MG63 (cell line): ENCODE data around the gene RNFT2. TPM values are rescaled to one million over a fixed set of nuclear protein-coding genes. Genes with fewer than 3 reads are reported as not detected.
"Not testable (repeated sequence)": the region's sequence is repeated elsewhere in the genome, so short reads cannot be mapped to it uniquely, and the experiment has no call there.

Experiments
- DNase-seq: peaks from one replicate; pipeline ENCODE4 v3.0.0-alpha.2; 2020
- H3K27me3 ChIP-seq: fragments of 250-450 bp; sonication (Bioruptor Pico); 2 replicates; pipeline ENCODE4 v1.5.1; 2020; ENCODE audit warnings: mild to moderate bottlenecking, moderate library complexity
- H3K36me3 ChIP-seq: fragments of 250-450 bp; sonication (Bioruptor Pico); 2 replicates; pipeline ENCODE4 v1.5.1; 2020; ENCODE audit warnings: mild to moderate bottlenecking, moderate library complexity
- H3K4me3 ChIP-seq: fragments of 250-450 bp; sonication (Bioruptor Pico); 2 replicates; pipeline ENCODE4 v1.5.1; 2020; ENCODE audit warnings: mild to moderate bottlenecking, moderate library complexity
- H3K9me3 ChIP-seq: fragments of 250-450 bp; sonication (Bioruptor Pico); 2 replicates; pipeline ENCODE4 v1.5.1; 2020; ENCODE audit warnings: mild to moderate bottlenecking, moderate library complexity
- total RNA-seq: library from RNA; depleted of rRNA; stranded (reverse); fragments of >200 nt; shearing (Covaris generic); gene quantifications from 2 replicates; pipeline ENCODE4 v1.2.3, GENCODE V29; 2014; ENCODE audit warnings: low replicate concordance

RNFT2 gene
- total RNA-seq, 1 experiment from 2014 or later: 1.2 TPM

GRCh38 chr12:116761499-116761898 lies 23.4 kb downstream of the RNFT2 start:
- Histone ChIP-seq H3K36me3 (no peaks in the 10 kb centered on the region), H3K27me3 (no peaks in the 10 kb centered on the region), H3K4me3 (no peak overlapping the region), H3K9me3 (no peaks in the 10 kb centered on the region)
- no peak for DNase-seq

GRCh38 chr12:116765271-116765670 lies 27.2 kb downstream of the RNFT2 start:
- H3K4me3 ChIP-seq: no peak overlapping the region
- DNase-seq: no peak
- no peaks in the 10 kb centered on the region for H3K9me3 ChIP-seq
- no peaks in the 10 kb centered on the region for H3K27me3 ChIP-seq
- no peaks in the 10 kb centered on the region for H3K36me3 ChIP-seq

GRCh38 chr12:116766285-116766684 lies 28.2 kb downstream of the RNFT2 start:
- Histone ChIP-seq H3K36me3 (no peaks in the 10 kb centered on the region), H3K4me3 (no peak overlapping the region), H3K27me3 (no peaks in the 10 kb centered on the region), H3K9me3 (no peaks in the 10 kb centered on the region)
- DNase-seq: no peak

- H3K4me3 ChIP-seq: no peak overlapping the region
- H3K9me3 ChIP-seq: no peaks in the 10 kb centered on the region
- no peaks in the 10 kb centered on the region for H3K27me3 ChIP-seq
- no peak for DNase-seq
- H3K36me3 ChIP-seq: no peaks in the 10 kb centered on the region
Measured at GRCh38 chr12:116766746-116767145, 28.6 kb downstream of the RNFT2 start.

GRCh38 chr12:116771651-116772050 lies 33.5 kb downstream of the RNFT2 start:
- Histone ChIP-seq H3K9me3 (no peaks in the 10 kb centered on the region), H3K4me3 (no peak overlapping the region), H3K36me3 (no peaks in the 10 kb centered on the region), H3K27me3 (no peaks in the 10 kb centered on the region)
- DNase-seq: no peak

- Histone ChIP-seq H3K27me3 (no peaks in the 10 kb centered on the region), H3K4me3 (no peak overlapping the region), H3K36me3 (no peaks in the 10 kb centered on the region), H3K9me3 (no peaks in the 10 kb centered on the region)
- DNase-seq: no peak
Measured at GRCh38 chr12:116773276-116773731, 35.2 kb downstream of the RNFT2 start.

GRCh38 chr12:116774020-116774419 lies 35.9 kb downstream of the RNFT2 start:
- no peaks in the 10 kb centered on the region for H3K9me3 ChIP-seq
- no peaks in the 10 kb centered on the region for H3K36me3 ChIP-seq
- no peak for DNase-seq
- no peaks in the 10 kb centered on the region for H3K27me3 ChIP-seq
- H3K4me3 ChIP-seq: no peak overlapping the region

GRCh38 chr12:116777245-116777644 lies 39.1 kb downstream of the RNFT2 start:
- no peaks in the 10 kb centered on the region for H3K9me3 ChIP-seq
- no peaks in the 10 kb centered on the region for H3K27me3 ChIP-seq
- H3K36me3 ChIP-seq: no peaks in the 10 kb centered on the region
- DNase-seq: no peak
- H3K4me3 ChIP-seq: no peak overlapping the region

GRCh38 chr12:116779597-116779996 lies 41.5 kb downstream of the RNFT2 start:
- Histone ChIP-seq H3K4me3 (no peak overlapping the region), H3K27me3 (no peaks in the 10 kb centered on the region), H3K9me3 (no peaks in the 10 kb centered on the region), H3K36me3 (no peaks in the 10 kb centered on the region)
- DNase-seq: no peak

GRCh38 chr12:116780942-116781341 lies 42.8 kb downstream of the RNFT2 start:
- Histone ChIP-seq H3K27me3 (no peaks in the 10 kb centered on the region), H3K4me3 (no peak overlapping the region), H3K36me3 (no peaks in the 10 kb centered on the region), H3K9me3 (no peaks in the 10 kb centered on the region)
- no peak for DNase-seq

GRCh38 chr12:116783525-116784237 lies 45.6 kb downstream of the RNFT2 start:
- DNase-seq: no peak
- Histone ChIP-seq H3K36me3 (no peaks in the 10 kb centered on the region), H3K27me3 (no peaks in the 10 kb centered on the region), H3K9me3 (no peaks in the 10 kb centered on the region), H3K4me3 (no peak overlapping the region)

- Histone ChIP-seq H3K9me3 (no peaks in the 10 kb centered on the region), H3K27me3 (no peaks in the 10 kb centered on the region), H3K36me3 (no peaks in the 10 kb centered on the region), H3K4me3 (no peak overlapping the region)
- DNase-seq: peak; percentile 12
Measured at GRCh38 chr12:116784238-116784612, 46.1 kb downstream of the RNFT2 start.

GRCh38 chr12:116789562-116789961 lies 51.4 kb downstream of the RNFT2 start:
- not testable (repeated sequence) for H3K36me3 ChIP-seq, H3K27me3 ChIP-seq, DNase-seq, H3K9me3 ChIP-seq, H3K4me3 ChIP-seq

- Histone ChIP-seq H3K4me3 (no peak overlapping the region), H3K36me3 (no peaks in the 10 kb centered on the region), H3K9me3 (no peaks in the 10 kb centered on the region), H3K27me3 (no peaks in the 10 kb centered on the region)
- no peak for DNase-seq
Measured at GRCh38 chr12:116790066-116790465, 52.0 kb downstream of the RNFT2 start.

GRCh38 chr12:116792403-116792802 lies 54.3 kb downstream of the RNFT2 start:
- Histone ChIP-seq H3K9me3 (no peaks in the 10 kb centered on the region), H3K4me3 (no peak overlapping the region), H3K36me3 (no peaks in the 10 kb centered on the region), H3K27me3 (no peaks in the 10 kb centered on the region)
- DNase-seq: no peak

GRCh38 chr12:116794725-116795124 lies 56.6 kb downstream of the RNFT2 start:
- Histone ChIP-seq H3K4me3 (no peak overlapping the region), H3K36me3 (no peaks in the 10 kb centered on the region), H3K27me3 (no peaks in the 10 kb centered on the region), H3K9me3 (no peaks in the 10 kb centered on the region)
- DNase-seq: no peak

GRCh38 chr12:116797885-116798284 lies 59.8 kb downstream of the RNFT2 start:
- no peaks in the 10 kb centered on the region for H3K9me3 ChIP-seq
- DNase-seq: no peak
- no peaks in the 10 kb centered on the region for H3K36me3 ChIP-seq
- H3K4me3 ChIP-seq: no peak overlapping the region
- no peaks in the 10 kb centered on the region for H3K27me3 ChIP-seq

GRCh38 chr12:116798719-116799118 lies 60.6 kb downstream of the RNFT2 start:
- Histone ChIP-seq H3K27me3 (no peaks in the 10 kb centered on the region), H3K36me3 (no peaks in the 10 kb centered on the region), H3K9me3 (no peaks in the 10 kb centered on the region), H3K4me3 (no peak overlapping the region)
- DNase-seq: no peak
